Adipose tissue (tissue), 3 donors: ENCODE results near the gene ALX4. TPM values are rescaled to one million over a fixed set of nuclear protein-coding genes. Genes with fewer than 3 reads are reported as not detected.

ENCODE experiments used
- H3K27ac ChIP-seq: one replicate; pipeline ENCODE4 v1.5.1; 2013; ENCODE audit warnings: low read depth, low read length
- WGBS, 3 donors: extraction: QIAGEN DNeasy Blood & Tissue Kit; methylation state at CpG; one replicate each; pipeline ENCODE4 v1.1.7; 2013; 5-methylcytosine and 5-hydroxymethylcytosine counted together
- polyA plus RNA-seq, 3 donors: library from polyadenylated mRNA; stranded (reverse); fragments of 200-250 nt; gene quantifications; one replicate each; pipeline ENCODE4 v1.2.3, GENCODE V29; 2013
- donor health status: healthy with polysubstance abuse.
- donor health status: Bipolar disorder and iron deficiency.
- donor health status: healthy.

Gene ALX4
- polyA plus RNA-seq, 3 donors = 0.01 to 0.22 TPM; not detected in 1

- no peak overlapping the region for H3K27ac ChIP-seq
- WGBS, 3 donors = 7 to 16% (median 15%) methylated on average over 20 of the region's 20 CpGs
Observed at GRCh38 chr11:44320289-44320973, 10.5 kb upstream of the ALX4 start.

- H3K27ac ChIP-seq = no peak overlapping the region
- 3 to 9% (median 4%) methylated on average over 48 to 53 of the region's 53 CpGs for WGBS, 3 donors
Observed at GRCh38 chr11:44319552-44320288, 9.8 kb upstream of the ALX4 start.

GRCh38 chr11:44319170-44319551, 9.2 kb upstream of the ALX4 start:
- no peak overlapping the region for H3K27ac ChIP-seq
- WGBS, 3 donors = 5 to 25% (median 9%) methylated on average over 15 of the region's 15 CpGs

GRCh38 chr11:44318369-44318768, 8.4 kb upstream of the ALX4 start:
- WGBS, 3 donors = 21 to 36% (median 33%) methylated on average over 2 of the region's 2 CpGs

GRCh38 chr11:44316659-44317240, 6.8 kb upstream of the ALX4 start:
- no peak overlapping the region for H3K27ac ChIP-seq
- WGBS, 3 donors = 2 to 6% (median 3%) methylated on average over 43 to 44 of the region's 44 CpGs

More at GRCh38 chr11:44318369-44318768, 8.4 kb upstream of the ALX4 start:
- no peak overlapping the region for H3K27ac ChIP-seq

GRCh38 chr11:44315947-44316658, 6.2 kb upstream of the ALX4 start:
- WGBS, 3 donors = 2 to 3% (median 2%) methylated on average over 63 of the region's 63 CpGs

GRCh38 chr11:44314733-44315132, 4.8 kb upstream of the ALX4 start:
- H3K27ac ChIP-seq = no peak overlapping the region
- WGBS, 3 donors = 4 to 37% (median 20%) methylated on average over 2 of the region's 2 CpGs

More at GRCh38 chr11:44315947-44316658, 6.2 kb upstream of the ALX4 start:
- H3K27ac ChIP-seq = no peak overlapping the region

GRCh38 chr11:44313761-44314489, 4.0 kb upstream of the ALX4 start:
- whole genome bisulfite sequencing, 3 donors = 11 to 27% (median 20%) methylated on average over 9 of the region's 9 CpGs
- no peak overlapping the region for H3K27ac ChIP-seq

- H3K27ac ChIP-seq = no peak overlapping the region
- 19 to 39% (median 34%) methylated on average over 4 of the region's 4 CpGs for WGBS, 3 donors
Observed at GRCh38 chr11:44312876-44313275, 2.9 kb upstream of the ALX4 start.

- no peak overlapping the region for H3K27ac ChIP-seq
- WGBS, 3 donors = 9 to 26% (median 15%) methylated on average over 44 of the region's 44 CpGs
Observed at GRCh38 chr11:44311339-44312261, 1.7 kb upstream of the ALX4 start.

GRCh38 chr11:44310463-44311272, 729 bp upstream of the ALX4 start:
- no peak overlapping the region for H3K27ac ChIP-seq
- 5 to 8% (median 8%) methylated on average over 49 of the region's 49 CpGs for WGBS, 3 donors

GRCh38 chr11:44310206-44310462, 195 bp upstream of the ALX4 start:
- 2 to 8% (median 7%) methylated on average over 5 to 6 of the region's 6 CpGs for WGBS, 3 donors

GRCh38 chr11:44308923-44309477, 939 bp downstream of the ALX4 start:
- 3 to 11% (median 10%) methylated on average over 44 to 57 of the region's 57 CpGs for WGBS, 3 donors
- H3K27ac ChIP-seq = no peak overlapping the region

More at GRCh38 chr11:44310206-44310462, 195 bp upstream of the ALX4 start:
- H3K27ac ChIP-seq = no peak overlapping the region

GRCh38 chr11:44308256-44308922, 1.6 kb downstream of the ALX4 start:
- H3K27ac ChIP-seq = no peak overlapping the region
- WGBS, 3 donors = 61 to 71% (median 69%) methylated on average over 20 of the region's 20 CpGs

GRCh38 chr11:44307340-44308099, 2.4 kb downstream of the ALX4 start:
- H3K27ac ChIP-seq = no peak overlapping the region
- 95 to 97% (median 95%) methylated on average over 10 of the region's 10 CpGs for WGBS, 3 donors
